Upper lobe of left lung (tissue), 6 donors: Measurements from ENCODE around the gene CMC2. TPM values are rescaled to one million over a fixed set of nuclear protein-coding genes. Genes with fewer than 3 reads are reported as not detected.

Source experiments
- ATAC-seq, 2 donors: fragments of 200-7000 bp; cut with Tn5 transposase; one replicate each; pipeline ENCODE4 v1.9.1; 2022; ENCODE audit warnings: mild to moderate bottlenecking in 2 of 2, moderate library complexity in 2 of 2; ENCODE audit not compliant: low FRiP score in 2 of 2
- DNase-seq, 2 donors: peaks; one replicate each; pipeline ENCODE4 v3.0.0-alpha.2; 2019 to 2020
- H3K27ac ChIP-seq, 4 donors: fragments of 200-600 bp; sonication (generic); one replicate each; pipeline ENCODE4 v1.5.1; 2016 to 2019
- H3K27me3 ChIP-seq, 4 donors: fragments of 200-600 bp; sonication (generic); one replicate each; pipeline ENCODE4 v1.5.1; 2017 to 2019
- H3K36me3 ChIP-seq, 4 donors: fragments of 200-600 bp; sonication (generic); one replicate each; pipeline ENCODE4 v1.5.1; 2016 to 2019
- H3K4me1 ChIP-seq, 4 donors: fragments of 200-600 bp; sonication (generic); one replicate each; pipeline ENCODE4 v1.5.1; 2018 to 2019
- H3K4me3 ChIP-seq, 4 donors: fragments of 200-600 bp; sonication (generic); one replicate each; pipeline ENCODE4 v1.5.1; 2017 to 2019; ENCODE audit warnings: mild to moderate bottlenecking in 2 of 4, moderate library complexity in 1 of 4
- H3K9me3 ChIP-seq, 4 donors: fragments of 200-600 bp; sonication (generic); one replicate each; pipeline ENCODE4 v1.5.1; 2018 to 2019
- CTCF ChIP-seq, 6 experiments: fragments of 450-650 bp in 4 of 6; fragments of 200-600 bp in 2 of 6; sonication (generic) in 2 of 6; IDR thresholded peaks; one replicate each; pipeline ENCODE4 v1.5.1; 2016 to 2019; ENCODE audit warnings: antibody characterized with exemption in 6 of 6
- EP300 ChIP-seq, 4 donors: sonication (generic); formaldehyde crosslinking; IDR thresholded peaks; one replicate each; pipeline ENCODE4 v1.5.1; 2017; ENCODE audit warnings: antibody characterized with exemption in 4 of 4, control low read depth in 2 of 4
- POLR2A ChIP-seq, 4 donors: fragments of 450-650 bp; IDR thresholded peaks; one replicate each; pipeline ENCODE4 v1.5.1; 2016 to 2017; ENCODE audit warnings: antibody characterized with exemption in 4 of 4, mild to moderate bottlenecking in 2 of 4
- POLR2AphosphoS5 ChIP-seq, 2 donors: sonication (generic); formaldehyde crosslinking; IDR thresholded peaks; one replicate each; pipeline ENCODE4 v1.5.1; 2017; ENCODE audit warnings: antibody characterized with exemption in 2 of 2
- WGBS, 2 donors: methylation state at CpG; one replicate each; pipeline ENCODE4 v1.1.5; 2017 to 2018; 5-methylcytosine and 5-hydroxymethylcytosine counted together
- total RNA-seq, 6 donors: library from RNA; depleted of rRNA in 4 of 6; stranded (reverse); fragments of >200 nt in 4 of 6; gene quantifications; one replicate each; pipeline versions ENCODE4 v1.1.0 to v1.2.1, GENCODE V29; 2016 to 2021
- donor health status: DM: no; HTN: no; CAD: no; lungs with moderate emphysema.
- donor health status: DM: no; HTN: yes; CAD: no; lungs with severe emphysema.

Gene CMC2
- 10 to 100 TPM in 5 of 6 donors, 1 to 10 TPM in 1; 9.8 to 51.7 (median 33.9) TPM for total RNA-seq

GRCh38 chr16:81006813-81007695, at the start of gene CMC2, which contains the start of gene CENPN:
CMC2 (minus strand) TSS chr16:81006885; CDS start chr16:80997394, 9,491 bp downstream.
CENPN (plus strand) TSS chr16:81007214; CDS start chr16:81011940, 4,726 bp downstream.
- H3K36me3 ChIP-seq, result no peaks in the 10 kb centered on the region
- DNase-seq (peak; percentile 98 to 100), ATAC-seq (peak; percentile 97 to 98)
- H3K4me1 ChIP-seq, result peaks cover 24 to 31% (median 27%) of the 10 kb centered on the region in 4 donors
- peak within 1 kb of the TSS; percentile 96 to 99 (median 98) for H3K27ac ChIP-seq
- 0 to 1% methylated on average over 35 to 53 of the region's 75 CpGs for WGBS, 2 donors
- peak within 1 kb of the TSS; percentile 81 to 98 (median 86) for H3K4me3 ChIP-seq
- no peaks in the 10 kb centered on the region for H3K9me3 ChIP-seq
- no peaks in the 10 kb centered on the region for H3K27me3 ChIP-seq
- peak in 1 of 4 donors; percentile 70 for TF ChIP-seq EP300 (IDR thresholded peaks at IDR 0.05)
- TF ChIP-seq CTCF (IDR thresholded peaks at IDR 0.05), result peak in 3 of 6 experiments; percentile 13 to 27 (median 23)
- peak in 3 of 4 donors; percentile 72 to 90 (median 89) for TF ChIP-seq POLR2A (IDR thresholded peaks at IDR 0.05)
- TF ChIP-seq POLR2AphosphoS5 (IDR thresholded peaks at IDR 0.05), result peak; percentile 82 to 90

GRCh38 chr16:81053761-81054160, 47.1 kb upstream of the CMC2 start:
- H3K27me3 ChIP-seq, result no peaks in the 10 kb centered on the region
- no peak overlapping the region for H3K27ac ChIP-seq
- 82 to 87% methylated on average over 11 of the region's 11 CpGs for WGBS, 2 donors
- no peak overlapping the region for H3K4me3 ChIP-seq
- no peaks in the 10 kb centered on the region for H3K36me3 ChIP-seq
- DNase-seq (no peak), ATAC-seq (no peak)
- H3K9me3 ChIP-seq, result peaks cover 0 to 6% (median 5%) of the 10 kb centered on the region in 4 donors
- H3K4me1 ChIP-seq, result no peaks in the 10 kb centered on the region
- TF ChIP-seq CTCF (IDR thresholded peaks at IDR 0.05) (no peak), EP300 (IDR thresholded peaks at IDR 0.05) (no peak), POLR2A (IDR thresholded peaks at IDR 0.05) (no peak), POLR2AphosphoS5 (IDR thresholded peaks at IDR 0.05) (no peak)

DNA sequence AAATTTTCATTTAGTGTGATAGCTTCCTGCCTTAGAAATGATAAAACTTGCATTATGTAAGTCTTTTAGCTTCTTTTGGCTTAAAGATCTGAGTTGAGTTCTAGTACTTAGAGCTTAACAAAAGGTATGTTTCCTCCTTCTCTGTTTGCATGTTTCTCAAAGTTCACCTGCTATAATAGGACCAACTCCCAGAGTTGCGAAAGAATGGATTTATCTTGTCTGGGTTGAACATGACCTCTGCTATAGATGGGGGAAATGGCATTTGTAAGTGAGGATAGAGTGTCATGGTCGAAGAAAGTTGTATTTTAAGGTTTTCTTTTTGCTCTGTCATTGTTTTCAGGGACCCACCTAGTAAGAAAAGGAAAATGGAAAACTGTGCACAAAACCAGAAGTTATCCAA, 36.1 kb upstream of the CMC2 start:
- TF ChIP-seq EP300 (IDR thresholded peaks at IDR 0.05) (no peak), POLR2A (IDR thresholded peaks at IDR 0.05) (no peak), CTCF (IDR thresholded peaks at IDR 0.05) (no peak), POLR2AphosphoS5 (IDR thresholded peaks at IDR 0.05) (no peak)
- Histone ChIP-seq H3K9me3 (no peaks in the 10 kb centered on the region), H3K27ac (no peak overlapping the region), H3K36me3 (peaks cover 14 to 49% (median 33%) of the 10 kb centered on the region in 4 donors), H3K4me3 (no peak overlapping the region), H3K4me1 (peaks cover 0 to 7% (median 7%) of the 10 kb centered on the region in 4 donors), H3K27me3 (no peaks in the 10 kb centered on the region)
- no peak for DNase-seq
- ATAC-seq, result no peak
- 88 to 96% methylated on average over 2 of the region's 2 CpGs for WGBS, 2 donors

- Histone ChIP-seq H3K27ac (no peak overlapping the region), H3K4me3 (no peak overlapping the region), H3K9me3 (no peaks in the 10 kb centered on the region), H3K36me3 (peaks cover 14 to 49% (median 33%) of the 10 kb centered on the region in 4 donors), H3K4me1 (peaks cover 9 to 18% (median 17%) of the 10 kb centered on the region in 4 donors), H3K27me3 (no peaks in the 10 kb centered on the region)
- TF ChIP-seq EP300 (IDR thresholded peaks at IDR 0.05), result no peak
- no peak for TF ChIP-seq POLR2A (IDR thresholded peaks at IDR 0.05)
- TF ChIP-seq CTCF (IDR thresholded peaks at IDR 0.05), result no peak
- no peak for TF ChIP-seq POLR2AphosphoS5 (IDR thresholded peaks at IDR 0.05)
- DNase-seq (no peak), ATAC-seq (no peak)
- 78 to 89% methylated on average over 4 of the region's 4 CpGs for WGBS, 2 donors
Observed at GRCh38 chr16:81041696-81042095, 35.0 kb upstream of the CMC2 start.
